ENCODE results near the gene C1orf185.
A peak's percentile ranks its signal among the peaks of the same experiment; 100 is the strongest.
"Not testable (repeated sequence)": the region's sequence is repeated elsewhere in the genome, so short reads cannot be mapped to it uniquely, and the experiment has no call there.

C1orf185 gene

GRCh38 chr1:51137696-51138095 lies 35.7 kb downstream of the C1orf185 start:
- not testable (repeated sequence) for DNase-seq (ENCODE audit: low spot score)

- no peak for DNase-seq (ENCODE audit: low spot score)
These were observed 37.4 kb downstream of the C1orf185 start for GRCh38 chr1:51139474-51139873.

DNA sequence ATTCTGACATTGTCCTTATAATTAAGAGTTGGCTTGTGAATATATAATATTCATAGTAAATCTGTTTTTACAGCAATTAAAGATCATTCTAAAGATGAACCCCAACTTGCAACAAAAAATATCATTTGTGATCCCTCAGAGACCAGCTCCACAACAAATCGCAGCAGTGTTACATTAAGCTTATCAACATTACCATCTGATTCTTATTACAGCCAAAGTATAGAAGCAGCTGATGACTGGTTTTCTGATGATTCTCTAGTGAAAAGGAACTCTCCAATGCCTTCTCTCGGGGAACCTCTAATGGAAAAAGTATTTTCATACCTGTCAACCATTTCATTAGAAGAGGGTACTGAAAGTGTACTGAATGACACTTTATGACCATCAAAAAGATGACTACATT lies 45.4 kb downstream of the C1orf185 start:
- no peak for DNase-seq (ENCODE audit: low spot score)

GRCh38 chr1:51154776-51155175 lies 52.7 kb downstream of the C1orf185 start:
- no peak for DNase-seq (ENCODE audit: low spot score)

GRCh38 chr1:51156752-51157151 lies 54.7 kb downstream of the C1orf185 start:
- DNase-seq (ENCODE audit: low spot score), result no peak

GRCh38 chr1:51157395-51157794 lies 55.4 kb downstream of the C1orf185 start:
- DNase-seq (ENCODE audit: low spot score), result no peak

DNA sequence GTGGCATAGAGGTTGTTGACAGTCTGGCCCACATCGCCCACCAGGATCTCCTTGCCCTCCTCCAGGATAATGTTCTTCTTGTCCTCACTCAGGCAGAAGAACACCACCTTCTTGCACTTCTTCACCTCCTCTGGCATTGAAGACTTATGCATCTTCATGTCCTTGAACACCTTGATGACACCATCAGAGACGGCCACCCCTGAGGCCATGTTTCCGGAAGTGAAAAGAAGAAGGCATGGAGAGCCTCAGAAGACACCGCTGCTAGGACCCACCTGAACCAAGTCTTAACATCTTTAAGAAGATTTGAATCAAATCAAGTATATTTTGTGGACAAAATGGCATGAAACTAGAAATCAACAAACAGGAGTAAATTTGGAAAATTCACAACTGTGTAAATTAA lies 56.2 kb downstream of the C1orf185 start:
- no peak for DNase-seq (ENCODE audit: low spot score)

DNA sequence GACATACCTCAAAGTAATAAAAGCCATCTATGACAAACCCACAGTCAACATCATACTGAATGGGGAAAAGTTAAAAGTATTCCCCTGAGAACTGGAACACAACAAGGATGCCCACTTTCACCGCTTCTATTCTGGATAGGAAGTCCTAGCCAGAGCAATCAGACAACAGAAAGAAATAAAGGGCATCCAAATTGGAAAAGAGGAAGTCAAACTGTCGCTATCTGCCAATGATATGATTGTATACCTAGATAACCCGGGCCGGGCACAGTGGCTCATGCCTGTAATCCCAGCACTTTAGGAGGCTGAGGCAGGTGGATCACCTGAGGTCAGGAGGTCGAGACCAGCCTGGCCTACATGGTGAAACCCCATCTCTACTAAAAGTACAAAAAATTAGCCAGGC lies 60.5 kb downstream of the C1orf185 start:
- DNase-seq (ENCODE audit: low spot score), result not testable (repeated sequence)

DNA sequence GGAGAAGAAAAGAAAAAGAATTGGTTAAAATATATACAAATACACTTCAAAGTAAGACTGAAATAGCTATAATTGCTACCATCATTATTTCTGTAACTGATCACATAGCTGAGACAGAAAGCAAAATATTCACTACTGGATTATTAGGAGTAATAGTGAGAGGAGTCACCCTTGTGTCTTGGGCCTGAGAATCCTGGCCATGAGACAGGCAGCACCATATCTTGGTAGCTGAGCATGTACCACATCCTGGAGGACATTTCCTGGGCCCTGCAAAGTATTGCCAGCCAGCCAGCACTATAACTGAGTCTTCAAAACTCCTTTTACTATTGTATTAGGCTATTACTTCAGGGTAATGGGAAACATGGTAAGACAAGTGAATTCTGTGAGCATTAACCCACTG lies 63.5 kb downstream of the C1orf185 start:
- DNase-seq (ENCODE audit: low spot score), result no peak

DNA sequence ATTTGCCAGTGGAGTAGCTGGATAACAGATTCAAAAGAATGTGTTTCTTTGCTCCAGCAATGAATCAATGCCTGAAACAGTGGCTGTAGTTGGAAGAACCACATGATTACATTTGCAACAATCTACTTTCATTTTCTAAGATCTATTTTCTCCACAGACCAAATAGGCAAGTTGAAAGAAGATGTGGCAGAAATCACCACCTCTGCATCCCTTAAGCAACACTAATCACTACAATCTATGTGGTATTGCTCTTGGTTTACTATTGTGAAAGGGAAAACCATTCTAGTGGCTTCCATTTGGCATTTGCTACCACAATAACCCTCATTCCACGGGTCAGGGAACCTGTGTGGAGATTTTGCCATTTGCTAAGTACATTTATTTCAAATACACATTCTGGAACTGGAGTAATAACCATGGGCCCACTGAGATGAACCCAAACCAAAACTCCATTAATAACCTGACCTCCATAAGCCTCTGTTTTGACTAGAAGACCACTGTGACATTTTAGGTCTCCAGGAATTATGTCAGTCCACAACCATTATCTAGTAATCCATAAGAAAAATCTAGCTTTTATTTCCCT lies 66.3 kb downstream of the C1orf185 start:
- DNase-seq (ENCODE audit: low spot score), result no peak

- no peak for DNase-seq (ENCODE audit: low spot score)
These were observed 66.9 kb downstream of the C1orf185 start for GRCh38 chr1:51168936-51169335.

DNA sequence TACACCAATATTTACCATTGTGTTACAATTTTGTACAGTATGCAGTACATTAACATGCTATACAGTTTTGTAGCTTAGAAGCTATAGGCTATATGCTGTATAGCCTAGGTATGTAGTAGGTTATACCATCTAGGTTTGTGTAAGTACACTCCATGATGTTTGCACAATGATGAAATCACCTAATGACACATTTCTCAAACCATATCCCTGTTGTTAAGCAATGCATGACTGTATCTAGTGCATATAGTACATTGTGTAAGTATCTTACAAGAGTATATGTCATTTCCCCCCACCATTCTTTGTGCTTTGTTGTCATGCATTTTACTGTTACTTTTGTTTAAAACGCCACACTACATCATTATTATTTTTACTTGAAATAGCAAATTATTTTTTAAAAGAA lies 68.3 kb downstream of the C1orf185 start:
- no peak for DNase-seq (ENCODE audit: low spot score)

- no peak for DNase-seq (ENCODE audit: low spot score)
These were observed 70.8 kb downstream of the C1orf185 start for GRCh38 chr1:51172811-51173210.

GRCh38 chr1:51175278-51175677 lies 73.2 kb downstream of the C1orf185 start:
- DNase-seq (ENCODE audit: low spot score), result no peak

- not testable (repeated sequence) for DNase-seq (ENCODE audit: low spot score)
These were observed 76.0 kb downstream of the C1orf185 start for GRCh38 chr1:51177988-51178387.

DNA sequence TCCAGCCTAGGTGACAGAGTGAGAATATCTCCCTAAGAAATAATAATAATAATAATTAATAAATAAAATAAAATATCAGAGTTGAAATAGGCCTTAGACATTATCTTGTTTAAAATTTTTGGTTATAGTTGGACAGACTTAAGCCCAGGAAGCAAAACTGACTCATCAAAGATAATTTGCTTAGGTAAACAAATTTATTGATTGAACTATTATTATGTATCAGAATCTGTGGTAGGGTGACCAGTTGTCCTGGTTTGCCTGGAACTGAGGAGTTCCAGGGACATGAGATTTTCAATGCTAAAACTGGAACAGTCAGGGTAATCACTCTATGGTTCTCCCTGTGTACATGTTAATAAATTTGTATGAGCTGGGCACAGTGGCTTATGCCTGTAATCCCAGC lies 86.2 kb downstream of the C1orf185 start:
- no peak for DNase-seq (ENCODE audit: low spot score)

DNA sequence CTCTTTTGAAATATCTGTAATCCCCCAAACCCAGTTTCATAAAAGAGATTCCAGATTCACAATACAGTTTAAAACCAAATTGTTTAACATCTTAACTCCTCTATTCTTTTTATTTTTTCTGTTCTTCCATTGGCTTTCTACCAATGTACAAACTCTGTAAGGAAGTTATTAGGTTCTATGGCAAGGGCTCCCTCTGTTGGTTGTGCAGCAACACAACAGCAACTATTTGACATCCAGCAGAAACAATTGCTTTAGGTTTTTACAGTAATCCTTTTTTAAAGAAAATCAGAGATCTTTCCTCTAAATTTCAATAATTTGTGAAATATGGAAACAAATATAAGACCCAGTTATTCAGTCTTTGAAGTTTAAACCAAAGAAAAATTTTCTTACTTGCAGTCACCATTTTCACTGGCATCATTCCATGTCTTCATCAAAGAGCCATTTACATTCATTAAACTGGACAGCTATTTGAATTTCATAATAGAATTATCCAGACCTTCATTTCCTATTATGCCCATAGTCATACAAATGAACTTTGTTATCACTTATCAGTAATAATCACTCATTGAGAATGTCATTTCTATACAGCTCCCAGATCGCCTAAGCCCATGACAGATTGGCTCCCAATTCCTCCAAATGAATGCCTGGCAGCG lies 87.5 kb downstream of the C1orf185 start:
- DNase-seq (ENCODE audit: low spot score), result peak; percentile 73

- no peak for DNase-seq (ENCODE audit: low spot score)
These were observed 88.9 kb downstream of the C1orf185 start for GRCh38 chr1:51190961-51191360.

- DNase-seq (ENCODE audit: low spot score), result peak; percentile 62
These were observed 90.3 kb downstream of the C1orf185 start for GRCh38 chr1:51192213-51192843.

- no peak for DNase-seq (ENCODE audit: low spot score)
These were observed 91.5 kb downstream of the C1orf185 start for GRCh38 chr1:51193564-51193963.

All from iPS-NIHi11 (cell line).